22Rv1 (cell line): ENCODE measurements around the gene MLLT10.

Experiments used
- H3K27ac ChIP-seq: fragments of 450-650 bp; 2 replicates; pipeline ENCODE4 v1.5.1; 2017
- CTCF ChIP-seq: fragments of 450-650 bp; IDR thresholded peaks from 2 replicates; pipeline ENCODE4 v1.5.1; 2017; ENCODE audit warnings: mild to moderate bottlenecking
- ZFX ChIP-seq: fragments of 450-650 bp; IDR thresholded peaks from 2 replicates; pipeline ENCODE4 v1.6.1; 2017; ENCODE audit warnings: antibody characterized with exemption, borderline replicate concordance

MLLT10 gene

GRCh38 chr10:21757185-21757901 is 223.3 kb downstream of the MLLT10 start:
- TF ChIP-seq ZFX (no peak), CTCF (no peak)
- no peak overlapping the region for H3K27ac ChIP-seq

- no peak overlapping the region for H3K27ac ChIP-seq
- no peak for TF ChIP-seq CTCF
Observed at GRCh38 chr10:21758239-21758638, 224.2 kb downstream of the MLLT10 start.

GRCh38 chr10:21758696-21759095 is 224.7 kb downstream of the MLLT10 start:
- no peak overlapping the region for H3K27ac ChIP-seq
- TF ChIP-seq CTCF (no peak), ZFX (no peak)

- no peak overlapping the region for H3K27ac ChIP-seq
- no peak for TF ChIP-seq CTCF
- TF ChIP-seq ZFX = no peak
Observed at GRCh38 chr10:21759232-21759631, 225.2 kb downstream of the MLLT10 start.

GRCh38 chr10:21760332-21760731 is 226.3 kb downstream of the MLLT10 start:
- no peak overlapping the region for H3K27ac ChIP-seq
- TF ChIP-seq CTCF = no peak
- no peak for TF ChIP-seq ZFX

- no peak overlapping the region for H3K27ac ChIP-seq
- TF ChIP-seq ZFX = no peak
- no peak for TF ChIP-seq CTCF
Observed at GRCh38 chr10:21764466-21765189, 230.6 kb downstream of the MLLT10 start.

GRCh38 chr10:21769041-21769440 is 235.0 kb downstream of the MLLT10 start:
- no peak overlapping the region for H3K27ac ChIP-seq
- TF ChIP-seq ZFX (no peak), CTCF (no peak)
